Measurements from ENCODE around the gene PDE8B. TPM values are rescaled to one million over a fixed set of nuclear protein-coding genes. Genes with fewer than 3 reads are reported as not detected.

The PDE8B gene
- polyA plus RNA-seq, 1 experiment, result 0.02 TPM

DNA sequence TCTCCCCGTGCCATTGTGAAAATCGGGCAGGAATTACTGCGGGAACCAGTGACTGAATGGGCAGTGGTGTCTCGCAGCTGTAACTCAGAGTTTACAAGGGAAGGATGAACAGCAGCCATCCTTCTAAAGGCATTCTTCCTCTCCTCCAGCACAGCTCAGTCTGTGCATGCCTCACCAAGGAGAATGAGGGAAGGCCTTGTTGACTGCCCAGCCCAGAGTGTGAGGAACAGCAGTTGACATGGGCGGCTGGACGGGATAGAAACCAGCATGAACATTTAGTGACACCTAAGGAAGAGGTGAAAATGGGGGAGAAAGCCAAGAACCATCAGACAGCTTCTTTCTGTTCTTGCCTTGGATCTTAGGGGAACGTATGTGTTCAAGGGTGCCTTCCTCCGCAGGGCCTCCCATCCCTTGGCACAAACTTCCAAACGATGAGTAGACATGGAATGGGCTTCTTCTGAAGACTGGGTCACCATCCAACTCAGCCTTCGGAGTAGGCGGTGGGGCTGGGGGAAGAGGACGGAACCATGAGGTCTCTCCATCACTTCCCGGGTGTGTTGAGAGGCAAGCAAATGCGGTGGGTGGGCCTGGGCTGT is 887 bp upstream of the PDE8B start:
- H3K27ac ChIP-seq (ENCODE audit: low read depth, low read length), result no peak overlapping the region
- H3K4me3 ChIP-seq (ENCODE audit: low read depth, low read length), result no peak overlapping the region
- H3K9me3 ChIP-seq (ENCODE audit: control insufficient read depth, insufficient read depth, low read length), result no peaks in the 10 kb centered on the region
- H3K27me3 ChIP-seq (ENCODE audit: control insufficient read depth, insufficient read depth, low read length), result peaks cover 60% of the 10 kb centered on the region
- ChIA-PET POLR2A (no interaction called here), CTCF (interaction anchor here (1.0 kb wide), 1 partner anchor 73 kb away, joined by 3 read pairs; no protein-coding TSS in a partner anchor)
- no peak for DNase-seq (ENCODE audit: low read depth, low spot score)
- TF ChIP-seq, protein P1, sequence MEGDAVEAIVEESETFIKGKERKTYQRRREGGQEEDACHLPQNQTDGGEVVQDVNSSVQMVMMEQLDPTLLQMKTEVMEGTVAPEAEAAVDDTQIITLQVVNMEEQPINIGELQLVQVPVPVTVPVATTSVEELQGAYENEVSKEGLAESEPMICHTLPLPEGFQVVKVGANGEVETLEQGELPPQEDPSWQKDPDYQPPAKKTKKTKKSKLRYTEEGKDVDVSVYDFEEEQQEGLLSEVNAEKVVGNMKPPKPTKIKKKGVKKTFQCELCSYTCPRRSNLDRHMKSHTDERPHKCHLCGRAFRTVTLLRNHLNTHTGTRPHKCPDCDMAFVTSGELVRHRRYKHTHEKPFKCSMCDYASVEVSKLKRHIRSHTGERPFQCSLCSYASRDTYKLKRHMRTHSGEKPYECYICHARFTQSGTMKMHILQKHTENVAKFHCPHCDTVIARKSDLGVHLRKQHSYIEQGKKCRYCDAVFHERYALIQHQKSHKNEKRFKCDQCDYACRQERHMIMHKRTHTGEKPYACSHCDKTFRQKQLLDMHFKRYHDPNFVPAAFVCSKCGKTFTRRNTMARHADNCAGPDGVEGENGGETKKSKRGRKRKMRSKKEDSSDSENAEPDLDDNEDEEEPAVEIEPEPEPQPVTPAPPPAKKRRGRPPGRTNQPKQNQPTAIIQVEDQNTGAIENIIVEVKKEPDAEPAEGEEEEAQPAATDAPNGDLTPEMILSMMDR (IDR thresholded peaks at IDR 0.05; ENCODE audit: low read depth, low read length), result no peak

DNA sequence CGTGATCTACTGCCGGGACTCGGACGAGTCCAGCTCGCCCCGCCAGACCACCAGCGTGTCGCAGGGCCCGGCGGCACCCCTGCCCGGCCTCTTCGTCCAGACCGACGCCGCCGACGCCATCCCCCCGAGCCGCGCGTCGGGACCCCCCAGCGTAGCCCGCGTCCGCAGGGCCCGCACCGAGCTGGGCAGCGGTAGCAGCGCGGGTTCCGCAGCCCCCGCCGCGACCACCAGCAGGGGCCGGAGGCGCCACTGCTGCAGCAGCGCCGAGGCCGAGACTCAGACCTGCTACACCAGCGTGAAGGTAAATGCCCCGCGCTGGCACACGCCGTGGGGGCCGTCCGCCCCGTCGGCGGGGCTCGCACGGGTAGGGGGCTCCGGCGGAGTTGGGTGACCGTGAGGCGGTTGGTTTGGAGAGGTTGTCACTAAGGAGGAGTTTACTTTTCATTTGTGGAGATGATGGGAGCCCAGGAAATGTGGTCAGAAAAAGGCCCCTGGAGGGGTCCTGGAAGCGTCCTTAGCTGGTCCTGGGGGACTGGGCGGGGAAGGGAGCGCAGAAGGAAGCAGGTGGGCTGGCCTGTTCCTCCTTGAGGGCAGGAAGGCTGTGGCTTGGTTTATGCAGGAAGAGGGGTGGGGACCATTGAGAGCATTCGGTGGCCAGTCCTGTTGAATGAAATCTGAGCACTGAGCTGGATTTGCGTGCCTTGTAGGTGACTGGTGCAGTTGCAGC is 647 bp downstream of the PDE8B start:
- ChIA-PET POLR2A (no interaction called here), CTCF (interaction anchor here (1.0 to 2.8 kb wide), 2 partner anchors 71 to 282 kb away, joined by 3 to 7 read pairs; partner anchors contain the start of gene WDR41)
- Histone ChIP-seq H3K27ac (ENCODE audit: low read depth, low read length) (no peak overlapping the region), H3K27me3 (ENCODE audit: control insufficient read depth, insufficient read depth, low read length) (peaks cover 57% of the 10 kb centered on the region), H3K4me3 (ENCODE audit: low read depth, low read length) (peak overlapping the region; percentile 46; the same call in 1 of the 2 replicates), H3K9me3 (ENCODE audit: control insufficient read depth, insufficient read depth, low read length) (no peaks in the 10 kb centered on the region)
- DNase-seq (ENCODE audit: low read depth, low spot score), result no peak
- TF ChIP-seq, protein P1 (IDR thresholded peaks at IDR 0.05; ENCODE audit: low read depth, low read length), result no peak

DNA sequence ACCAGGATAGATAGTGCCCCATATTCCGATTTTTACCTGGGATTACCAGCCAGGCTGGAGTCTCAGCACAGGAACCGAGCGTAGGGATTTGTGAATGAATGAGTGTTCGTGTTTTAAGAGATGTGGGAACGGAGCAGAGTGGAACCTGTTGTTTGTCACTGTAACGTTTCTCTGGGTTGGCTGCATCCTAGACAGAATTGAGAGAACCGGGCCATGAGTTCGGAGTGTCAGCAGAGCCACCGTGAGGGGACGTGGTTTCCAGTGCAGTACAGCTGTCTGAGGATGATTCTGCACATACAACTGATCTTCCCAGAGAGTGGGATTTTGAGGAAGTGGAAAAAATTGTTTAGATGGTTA is 1.2 kb downstream of the PDE8B start:
- no peak overlapping the region for H3K4me3 ChIP-seq (ENCODE audit: low read depth, low read length)
- TF ChIP-seq, protein P1 (IDR thresholded peaks at IDR 0.05; ENCODE audit: low read depth, low read length), result no peak
- peaks cover 58% of the 10 kb centered on the region for H3K27me3 ChIP-seq (ENCODE audit: control insufficient read depth, insufficient read depth, low read length)
- DNase-seq (ENCODE audit: low read depth, low spot score), result no peak
- no peaks in the 10 kb centered on the region for H3K9me3 ChIP-seq (ENCODE audit: control insufficient read depth, insufficient read depth, low read length)
- no peak overlapping the region for H3K27ac ChIP-seq (ENCODE audit: low read depth, low read length)
- POLR2A ChIA-PET, result no interaction called here
- CTCF ChIA-PET, result interaction anchor here (2.8 kb wide), 1 partner anchor 281 kb away, joined by 7 read pairs; the partner anchor contains the start of gene WDR41

DNA sequence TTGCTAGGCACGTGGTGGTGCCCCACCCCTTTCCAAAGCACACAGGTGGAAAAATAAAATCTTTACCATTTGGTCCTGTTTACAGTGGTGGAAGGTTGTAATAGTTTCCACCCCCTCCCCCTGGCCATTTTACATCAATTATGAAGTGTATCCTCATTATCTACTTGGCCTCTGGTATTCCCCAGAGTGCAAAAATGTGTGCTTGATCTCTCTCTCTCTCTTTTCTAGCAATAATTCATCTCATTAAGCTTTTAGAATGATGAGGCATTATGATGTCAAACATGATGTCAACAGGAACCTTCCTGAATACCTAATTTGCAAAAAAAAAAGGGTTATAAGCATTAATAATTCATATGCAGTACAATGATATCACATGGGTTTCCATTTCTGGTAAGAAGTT is 3.1 kb downstream of the PDE8B start:
- DNase-seq (ENCODE audit: low read depth, low spot score), result no peak
- ChIA-PET CTCF (interaction anchor here (0.7 to 2.8 kb wide), 2 partner anchors 112 to 279 kb away, joined by 4 to 7 read pairs; partner anchors contain the start of gene WDR41), POLR2A (no interaction called here)
- no peak overlapping the region for H3K27ac ChIP-seq (ENCODE audit: low read depth, low read length)
- TF ChIP-seq, protein P1 (IDR thresholded peaks at IDR 0.05; ENCODE audit: low read depth, low read length), result no peak
- H3K27me3 ChIP-seq (ENCODE audit: control insufficient read depth, insufficient read depth, low read length), result peaks cover 42% of the 10 kb centered on the region
- H3K4me3 ChIP-seq (ENCODE audit: low read depth, low read length), result no peak overlapping the region
- no peaks in the 10 kb centered on the region for H3K9me3 ChIP-seq (ENCODE audit: control insufficient read depth, insufficient read depth, low read length)

DNA sequence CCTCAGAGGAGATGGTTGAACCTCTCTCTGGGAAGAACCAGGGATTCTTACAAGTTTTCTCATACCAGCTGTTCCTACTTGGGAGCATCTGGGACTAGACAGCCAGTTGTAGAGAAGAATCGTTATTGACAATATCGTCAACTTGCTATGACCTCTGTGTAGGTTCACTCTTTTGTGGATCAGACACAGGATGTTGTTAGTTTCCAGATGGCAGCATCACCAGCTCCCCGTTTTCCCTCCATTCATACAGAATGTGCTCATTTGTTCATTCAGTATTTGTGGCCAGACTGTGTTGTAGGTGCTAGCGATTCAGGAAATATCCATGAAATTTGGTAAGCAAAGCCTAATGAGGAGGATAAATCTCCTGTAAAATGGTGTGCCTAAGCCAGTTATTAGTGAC is 3.7 kb downstream of the PDE8B start:
- Histone ChIP-seq H3K4me3 (ENCODE audit: low read depth, low read length) (no peak overlapping the region), H3K9me3 (ENCODE audit: control insufficient read depth, insufficient read depth, low read length) (no peaks in the 10 kb centered on the region), H3K27me3 (ENCODE audit: control insufficient read depth, insufficient read depth, low read length) (peaks cover 37% of the 10 kb centered on the region), H3K27ac (ENCODE audit: low read depth, low read length) (no peak overlapping the region)
- ChIA-PET CTCF (interaction anchor here (0.7 to 2.8 kb wide), 2 partner anchors 112 to 279 kb away, joined by 4 to 7 read pairs; partner anchors contain the start of gene WDR41), POLR2A (no interaction called here)
- no peak for DNase-seq (ENCODE audit: low read depth, low spot score)
- TF ChIP-seq, protein P1 (IDR thresholded peaks at IDR 0.05; ENCODE audit: low read depth, low read length), result no peak
